Measurements from ENCODE around the gene IL2RG.

The IL2RG gene

DNA sequence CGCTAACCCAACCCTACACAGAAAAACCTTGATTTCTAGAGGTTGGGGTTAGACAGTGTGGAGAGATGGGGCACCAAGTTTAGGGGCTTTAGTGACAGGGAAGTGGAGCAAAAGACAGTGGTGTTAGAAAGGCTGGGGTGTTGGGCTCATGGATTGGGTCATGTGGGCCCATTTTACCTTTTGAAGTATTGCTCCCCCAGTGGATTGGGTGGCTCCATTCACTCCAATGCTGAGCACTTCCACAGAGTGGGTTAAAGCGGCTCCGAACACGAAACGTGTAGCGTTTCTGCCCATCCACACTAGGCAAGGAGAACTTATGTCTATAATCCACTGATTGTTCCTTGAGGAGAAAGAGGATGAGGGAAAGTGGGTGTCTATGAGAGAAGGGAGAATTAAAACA lies 2.3 kb downstream of the IL2RG start:
- no peak for DNase-seq (ENCODE audit: low read depth in 4 of 4, low spot score in 1 of 4)

DNA sequence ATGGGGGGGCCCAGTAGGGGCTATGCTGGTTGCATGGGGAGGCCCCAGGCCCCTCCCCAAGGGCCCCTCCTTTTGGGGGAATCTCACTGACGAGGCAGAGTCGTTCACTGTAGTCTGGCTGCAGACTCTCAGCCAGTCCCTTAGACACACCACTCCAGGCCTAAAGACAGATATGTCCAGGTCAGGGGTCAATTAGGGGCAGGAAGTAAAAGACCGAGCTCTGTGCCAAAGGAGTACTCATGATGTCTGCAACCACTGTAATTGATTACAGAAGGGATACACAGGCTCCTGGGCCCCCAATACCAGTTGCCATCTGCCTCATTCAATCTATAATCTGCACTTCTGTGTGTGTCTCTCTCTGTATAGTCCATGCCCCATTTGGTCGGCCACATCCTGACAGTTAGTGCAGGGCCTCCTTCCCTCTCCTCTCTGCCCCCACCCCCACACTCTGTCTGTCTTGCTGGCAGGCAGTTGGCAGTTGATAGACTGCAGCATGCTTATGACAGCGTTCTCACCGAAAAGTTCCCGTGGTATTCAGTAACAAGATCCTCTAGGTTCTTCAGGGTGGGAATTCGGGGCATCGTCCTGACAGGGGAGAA lies 3.5 kb downstream of the IL2RG start:
- no peak for DNase-seq (ENCODE audit: low read depth in 4 of 4, low spot score in 1 of 4)

DNA sequence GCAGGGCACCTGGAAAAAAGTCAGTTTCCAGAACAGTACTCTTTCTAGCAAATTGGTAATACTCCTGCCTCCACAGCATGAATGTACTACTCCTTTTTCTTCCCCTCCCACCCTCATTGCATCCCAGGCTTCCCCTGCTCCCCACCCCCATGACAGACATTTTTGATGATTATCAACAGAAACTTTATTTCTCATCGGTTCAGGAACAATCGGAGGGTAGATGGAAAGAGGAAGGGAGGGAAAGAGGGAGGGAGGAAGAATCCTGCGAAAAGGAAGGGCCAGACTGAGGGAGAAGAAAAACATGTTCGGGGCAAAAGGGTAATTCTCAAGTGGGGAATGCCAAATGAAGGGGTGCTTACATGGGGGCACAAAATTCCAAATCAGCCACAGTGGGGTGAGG lies 4.1 kb downstream of the IL2RG start:
- no peak for DNase-seq (ENCODE audit: low read depth in 4 of 4, low spot score in 1 of 4)

DNA sequence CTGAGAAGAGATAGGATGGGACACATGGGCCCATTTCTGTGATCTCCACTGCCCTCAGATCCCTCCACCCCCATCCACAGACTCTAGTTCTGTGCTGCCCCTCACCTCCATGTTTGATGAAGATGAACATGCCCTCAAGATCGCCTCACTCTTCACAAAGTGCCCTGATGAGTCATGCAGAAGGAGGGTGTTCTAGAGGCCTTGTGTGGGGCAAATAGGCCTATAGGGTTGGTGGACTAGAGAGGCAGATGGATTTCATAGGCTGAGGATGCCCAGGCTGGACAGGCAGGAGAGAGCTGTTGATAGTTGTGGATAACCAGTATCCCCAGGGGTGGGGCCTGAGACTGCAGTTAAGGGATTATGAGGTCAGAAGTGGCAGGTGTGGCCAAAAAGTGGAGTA lies 5.0 kb downstream of the IL2RG start, which contains the start of gene CXorf65:
CXorf65 (minus strand) TSS at position 314 of the 400 bp plus-strand sequence; CDS start at position 130, 184 bp downstream.
- no peak for DNase-seq (ENCODE audit: low read depth in 4 of 4, low spot score in 1 of 4)

DNA sequence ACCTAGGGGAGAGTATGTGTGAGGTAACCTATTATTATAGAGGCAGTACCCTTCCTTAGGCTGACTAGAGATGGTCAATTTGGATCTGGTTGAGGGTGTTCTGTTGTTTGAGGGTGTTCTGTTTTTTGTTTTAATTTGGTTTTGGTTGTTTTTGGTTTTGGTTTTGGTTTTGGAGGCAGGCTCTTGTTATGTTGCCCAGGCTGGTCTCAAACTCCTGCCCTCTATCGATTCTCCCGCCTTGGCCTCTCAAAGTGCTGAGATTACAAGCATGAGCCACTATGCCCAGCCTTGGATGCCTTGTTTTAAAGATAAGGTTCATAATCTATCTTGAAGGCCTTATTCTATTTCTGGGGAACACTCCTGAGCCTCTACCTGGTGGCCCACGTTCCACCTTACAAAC lies 5.7 kb downstream of the IL2RG start:
- DNase-seq (ENCODE audit: low read depth in 4 of 4, low spot score in 1 of 4), result no peak

DNA sequence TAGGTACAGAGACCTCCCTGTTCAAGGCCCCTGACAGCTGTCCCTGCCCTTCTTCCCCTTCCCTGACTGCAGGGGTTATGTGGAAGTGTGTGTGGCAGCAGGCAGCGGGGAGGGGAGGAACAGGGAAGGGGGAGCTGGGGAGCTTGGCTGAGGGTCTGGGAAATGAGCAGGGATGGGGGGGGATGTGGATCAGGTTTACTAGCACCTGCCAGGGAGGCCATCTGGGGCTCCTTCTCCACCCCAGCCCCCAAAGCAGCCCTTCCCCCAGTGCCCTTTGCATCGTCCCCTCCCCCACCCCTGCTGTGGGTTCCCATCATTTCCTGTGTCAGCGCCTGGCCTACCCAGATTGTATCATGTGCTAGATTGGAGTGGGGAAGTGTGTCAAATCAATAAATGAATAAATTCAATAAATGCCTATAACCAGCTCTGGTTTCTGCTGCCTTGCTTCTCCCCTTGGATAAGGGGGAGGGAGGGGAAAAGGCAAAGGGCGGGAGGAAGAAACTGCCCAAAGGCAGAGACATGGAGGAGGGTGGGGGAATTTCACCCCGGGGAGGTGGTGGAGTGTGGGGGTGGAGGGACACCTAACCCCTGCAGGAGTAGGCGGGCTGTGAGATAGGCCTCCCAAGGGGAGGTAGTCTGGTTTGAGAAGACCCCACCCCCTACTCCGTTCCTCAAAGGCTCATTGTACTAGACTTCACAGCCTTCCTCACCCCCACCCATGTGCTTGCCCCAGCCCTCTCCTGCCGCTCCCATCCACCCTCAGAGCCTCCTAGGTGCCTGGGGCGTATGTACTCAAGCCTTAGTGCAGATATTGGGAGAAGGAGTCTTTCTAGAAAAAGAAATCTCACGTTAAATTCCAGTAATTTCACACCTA lies 8.0 kb downstream of the IL2RG start:
- no peak for DNase-seq (ENCODE audit: low read depth in 4 of 4, low spot score in 1 of 4)

DNA sequence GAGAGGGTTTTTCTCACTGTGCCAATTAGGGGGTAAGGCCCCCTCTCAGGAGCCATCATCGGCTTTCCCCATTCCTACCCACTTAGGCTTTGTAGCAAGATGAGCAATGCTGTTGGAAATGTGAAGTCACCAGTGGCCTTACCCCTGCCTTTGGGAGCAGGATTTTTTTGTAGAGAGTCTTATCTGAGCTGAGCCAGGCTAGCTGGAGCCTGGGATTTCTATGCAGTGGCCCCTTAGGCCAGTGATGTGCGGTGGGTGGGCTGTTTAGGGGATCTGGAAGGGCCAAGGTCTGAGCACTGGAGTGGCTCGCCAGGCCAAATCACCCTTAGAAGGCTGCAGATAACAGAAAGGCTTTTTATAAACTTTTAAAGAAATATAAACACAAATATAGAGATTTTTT lies 9.1 kb downstream of the IL2RG start:
- DNase-seq (ENCODE audit: low read depth in 4 of 4, low spot score in 1 of 4), result no peak

DNA sequence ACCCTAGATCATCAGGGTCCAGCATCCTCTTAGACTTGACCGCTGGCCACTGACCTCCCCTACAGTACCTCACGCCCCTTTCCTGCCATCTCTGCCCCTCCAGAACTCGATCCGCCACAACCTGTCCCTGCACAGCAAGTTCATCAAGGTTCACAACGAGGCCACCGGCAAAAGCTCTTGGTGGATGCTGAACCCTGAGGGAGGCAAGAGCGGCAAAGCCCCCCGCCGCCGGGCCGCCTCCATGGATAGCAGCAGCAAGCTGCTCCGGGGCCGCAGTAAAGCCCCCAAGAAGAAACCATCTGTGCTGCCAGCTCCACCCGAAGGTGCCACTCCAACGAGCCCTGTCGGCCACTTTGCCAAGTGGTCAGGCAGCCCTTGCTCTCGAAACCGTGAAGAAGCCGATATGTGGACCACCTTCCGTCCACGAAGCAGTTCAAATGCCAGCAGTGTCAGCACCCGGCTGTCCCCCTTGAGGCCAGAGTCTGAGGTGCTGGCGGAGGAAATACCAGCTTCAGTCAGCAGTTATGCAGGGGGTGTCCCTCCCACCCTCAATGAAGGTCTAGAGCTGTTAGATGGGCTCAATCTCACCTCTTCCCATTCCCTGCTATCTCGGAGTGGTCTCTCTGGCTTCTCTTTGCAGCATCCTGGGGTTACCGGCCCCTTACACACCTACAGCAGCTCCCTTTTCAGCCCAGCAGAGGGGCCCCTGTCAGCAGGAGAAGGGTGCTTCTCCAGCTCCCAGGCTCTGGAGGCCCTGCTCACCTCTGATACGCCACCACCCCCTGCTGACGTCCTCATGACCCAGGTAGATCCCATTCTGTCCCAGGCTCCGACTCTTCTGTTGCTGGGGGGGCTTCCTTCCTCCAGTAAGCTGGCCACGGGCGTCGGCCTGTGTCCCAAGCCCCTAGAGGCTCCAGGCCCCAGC lies 10.5 kb downstream of the IL2RG start:
- no peak for DNase-seq (ENCODE audit: low read depth in 4 of 4, low spot score in 1 of 4)

DNA sequence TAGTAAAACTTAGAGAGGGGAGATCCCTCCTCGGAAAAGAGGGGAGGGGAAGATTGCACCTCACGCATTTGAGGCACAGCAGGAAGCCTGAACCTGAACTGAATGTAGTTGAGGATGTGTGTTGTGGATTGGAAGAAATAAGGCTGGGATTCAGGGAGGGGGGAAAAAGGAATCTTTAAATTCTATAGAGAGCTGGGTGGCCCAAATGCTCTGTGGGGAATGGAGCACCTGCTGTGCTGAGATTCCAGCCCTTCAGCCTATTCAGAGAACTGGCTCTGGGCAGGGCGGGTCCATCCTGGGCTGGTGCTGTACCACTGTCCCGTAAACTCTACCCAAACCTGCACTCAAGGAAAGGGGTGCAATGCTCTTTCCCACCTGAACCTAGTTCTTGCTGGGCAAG lies 11.6 kb downstream of the IL2RG start:
- DNase-seq (ENCODE audit: low read depth in 4 of 4, low spot score in 1 of 4), result no peak

DNA sequence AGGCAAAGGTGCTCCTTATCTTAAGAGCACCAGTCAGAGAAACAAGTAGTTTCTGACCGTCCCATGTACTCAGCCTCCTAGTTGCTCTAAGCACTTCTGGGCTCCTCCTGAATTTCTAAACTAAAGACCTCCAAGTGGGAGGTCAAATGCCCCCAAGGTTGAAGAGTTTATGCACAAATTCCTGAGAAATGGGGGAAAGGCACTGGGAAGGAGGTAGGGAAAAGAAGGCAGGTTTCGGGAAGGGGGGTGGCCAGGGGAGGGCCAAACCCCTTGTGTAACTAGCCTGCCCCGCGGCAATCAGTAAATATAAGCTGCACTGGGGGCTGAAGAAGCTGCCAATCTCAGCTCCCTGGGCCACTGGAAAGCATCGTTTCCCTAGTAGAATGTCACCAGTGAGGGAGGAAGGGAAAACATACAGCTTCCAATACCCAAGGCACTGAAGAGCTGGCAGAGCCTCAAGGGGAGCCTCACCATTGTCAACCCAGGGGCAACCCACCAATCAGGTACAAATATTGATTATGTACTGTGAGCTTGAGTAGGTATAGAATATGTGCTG lies 12.3 kb downstream of the IL2RG start:
- no peak for DNase-seq (ENCODE audit: low read depth in 4 of 4, low spot score in 1 of 4)

DNA sequence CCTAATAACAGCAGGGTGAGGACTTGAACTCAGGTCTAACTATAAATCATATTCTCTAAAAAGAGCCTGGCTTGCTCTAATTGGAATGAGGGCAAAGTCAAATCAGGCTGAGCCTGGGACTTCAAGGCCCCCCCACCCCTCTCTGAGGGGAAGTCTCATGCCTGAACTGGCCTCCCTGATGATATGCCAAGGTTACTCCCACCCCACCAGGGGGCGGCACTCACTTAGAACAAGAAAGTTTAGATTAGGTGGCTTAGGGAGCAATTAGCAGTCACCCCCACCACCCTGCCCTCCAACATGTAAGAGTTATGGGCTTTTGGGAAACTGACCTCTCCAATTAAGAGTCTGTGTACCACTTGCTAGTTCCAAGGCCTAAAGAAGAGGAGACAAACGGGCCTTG lies 13.1 kb downstream of the IL2RG start:
- DNase-seq (ENCODE audit: low read depth in 4 of 4, low spot score in 1 of 4), result peak; percentile 31 to 54 (median 46)

DNA sequence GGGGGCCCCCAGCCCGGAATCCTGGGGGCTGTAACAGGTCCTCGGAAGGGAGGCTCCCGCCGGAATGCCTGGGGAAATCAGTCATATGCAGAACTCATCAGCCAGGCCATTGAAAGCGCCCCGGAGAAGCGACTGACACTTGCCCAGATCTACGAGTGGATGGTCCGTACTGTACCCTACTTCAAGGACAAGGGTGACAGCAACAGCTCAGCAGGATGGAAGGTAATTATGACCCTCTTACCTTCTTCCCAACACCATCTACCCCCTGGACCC lies 14.7 kb downstream of the IL2RG start:
- no peak for DNase-seq (ENCODE audit: low read depth in 4 of 4, low spot score in 1 of 4)

DNA sequence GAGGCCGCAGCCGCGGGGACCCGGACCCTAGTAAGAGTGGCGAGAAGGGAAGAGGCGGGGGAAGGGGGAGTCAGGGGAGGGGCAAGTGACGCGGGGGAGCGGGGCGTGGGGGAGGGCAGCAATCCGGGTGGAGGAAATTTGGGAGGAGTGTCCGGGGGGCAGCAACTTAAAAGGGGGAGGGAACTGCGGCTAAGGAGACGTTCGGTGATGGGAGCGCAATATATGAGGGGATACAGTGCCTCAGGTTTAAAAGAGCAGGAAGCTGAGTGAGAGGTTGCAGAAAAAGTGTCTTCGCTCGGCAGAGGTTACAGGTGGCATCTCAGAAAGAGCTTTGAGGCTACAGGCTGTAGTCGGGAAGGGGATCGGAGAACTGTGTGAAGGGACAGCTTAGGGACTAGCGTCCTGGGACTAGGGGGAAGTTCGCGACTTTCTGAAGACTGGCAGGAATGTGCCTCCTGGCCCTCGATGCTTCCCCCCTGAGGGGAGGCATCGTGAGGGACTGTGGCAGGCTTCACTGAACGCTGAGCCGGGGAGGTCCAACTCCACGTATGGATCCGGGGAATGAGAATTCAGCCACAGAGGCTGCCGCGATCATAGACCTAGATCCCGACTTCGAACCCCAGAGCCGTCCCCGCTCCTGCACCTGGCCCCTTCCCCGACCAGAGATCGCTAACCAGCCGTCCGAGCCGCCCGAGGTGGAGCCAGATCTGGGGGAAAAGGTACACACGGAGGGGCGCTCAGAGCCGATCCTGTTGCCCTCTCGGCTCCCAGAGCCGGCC lies 15.2 kb downstream of the IL2RG start:
- DNase-seq (ENCODE audit: low read depth in 4 of 4, low spot score in 1 of 4), result peak in 1 of 4 experiments; percentile 48

DNA sequence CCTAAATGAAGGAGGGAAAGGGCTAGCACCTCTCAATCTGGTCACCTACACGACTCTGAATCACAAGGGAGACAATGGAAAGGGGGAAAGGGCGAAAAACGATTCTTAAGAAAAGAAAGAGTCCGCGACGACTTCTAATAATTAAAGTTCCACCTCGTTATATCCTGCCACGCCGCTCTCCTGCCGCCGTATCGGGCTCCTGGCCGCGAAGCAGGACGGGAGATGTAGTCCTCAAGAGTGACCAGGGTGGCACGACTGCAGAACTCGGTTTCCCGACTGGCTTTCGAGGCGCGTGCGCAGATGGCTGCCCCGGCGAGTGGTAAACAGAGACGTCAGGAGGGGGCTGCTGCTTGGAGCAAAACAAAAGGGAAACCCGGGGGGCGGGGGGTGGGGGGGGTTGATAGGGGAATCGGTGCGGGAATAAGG lies 15.8 kb downstream of the IL2RG start, which contains the start of gene FOXO4:
FOXO4 (plus strand) TSS at position 297 of the 426 bp plus-strand sequence. CDS start 678 bp downstream, outside the sequence.
- peak; percentile 60 to 81 (median 74) for DNase-seq (ENCODE audit: low read depth in 4 of 4, low spot score in 1 of 4)

DNA sequence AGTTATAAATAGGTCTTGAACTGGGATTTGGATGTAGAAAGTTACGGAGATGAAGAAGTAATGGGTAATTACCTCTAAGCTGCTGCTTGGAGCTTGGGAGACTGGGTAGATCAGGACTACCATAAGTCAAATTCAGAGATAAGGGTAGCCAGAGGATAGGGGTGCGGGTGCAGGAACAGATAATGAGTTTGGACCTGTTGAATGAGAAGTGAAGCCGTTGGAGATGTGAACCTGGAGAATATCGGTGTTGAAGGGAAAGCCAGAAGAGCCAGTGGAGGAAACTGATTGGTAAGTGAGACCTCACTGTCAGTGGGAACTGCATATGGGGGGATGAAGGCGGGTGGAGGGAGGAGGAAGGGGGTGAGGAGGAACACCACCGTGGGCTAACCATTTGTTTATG lies 16.3 kb downstream of the IL2RG start:
- DNase-seq (ENCODE audit: low read depth in 4 of 4, low spot score in 1 of 4), result no peak

DNA sequence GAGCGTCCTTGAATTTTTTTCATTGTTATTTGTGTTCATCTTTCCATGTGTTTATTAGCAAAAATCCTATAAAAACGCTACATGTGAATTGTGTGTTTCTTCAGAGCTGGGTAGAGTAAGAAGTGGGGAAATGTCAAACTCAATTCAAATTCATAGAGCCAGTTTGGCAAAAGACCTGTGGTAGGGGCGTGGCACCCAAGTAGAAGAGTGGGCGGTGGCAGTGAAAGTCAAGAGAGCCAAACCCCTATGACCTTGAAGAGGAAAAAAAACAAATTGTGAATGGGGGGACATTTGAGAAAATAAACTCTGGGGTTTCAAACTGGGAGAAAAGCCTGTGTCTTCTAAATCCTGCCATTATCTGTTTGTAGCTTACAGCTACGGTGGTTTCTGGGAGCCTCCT lies 20.1 kb downstream of the IL2RG start:
- DNase-seq (ENCODE audit: low read depth in 4 of 4, low spot score in 1 of 4), result no peak

DNA sequence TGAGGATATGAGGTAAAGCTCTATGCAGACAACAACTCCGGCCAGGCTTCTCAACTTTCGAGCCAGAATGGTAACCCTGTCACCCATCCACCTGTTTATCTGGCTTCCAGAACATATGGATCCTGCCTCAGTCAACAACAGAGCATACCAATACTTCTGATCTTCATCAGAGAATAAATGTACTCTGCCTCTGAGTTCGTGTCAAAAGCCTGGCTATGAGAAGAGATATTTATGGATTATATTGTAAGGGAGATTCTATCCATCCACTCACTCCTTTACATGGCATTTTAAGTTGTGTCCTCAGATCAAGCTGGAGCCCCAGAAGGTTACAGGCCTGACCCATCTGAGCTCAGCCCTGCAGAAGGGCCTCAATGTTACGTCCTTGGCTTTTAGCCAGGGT lies 25.5 kb downstream of the IL2RG start:
- DNase-seq (ENCODE audit: low read depth in 4 of 4, low spot score in 1 of 4), result no peak

DNA sequence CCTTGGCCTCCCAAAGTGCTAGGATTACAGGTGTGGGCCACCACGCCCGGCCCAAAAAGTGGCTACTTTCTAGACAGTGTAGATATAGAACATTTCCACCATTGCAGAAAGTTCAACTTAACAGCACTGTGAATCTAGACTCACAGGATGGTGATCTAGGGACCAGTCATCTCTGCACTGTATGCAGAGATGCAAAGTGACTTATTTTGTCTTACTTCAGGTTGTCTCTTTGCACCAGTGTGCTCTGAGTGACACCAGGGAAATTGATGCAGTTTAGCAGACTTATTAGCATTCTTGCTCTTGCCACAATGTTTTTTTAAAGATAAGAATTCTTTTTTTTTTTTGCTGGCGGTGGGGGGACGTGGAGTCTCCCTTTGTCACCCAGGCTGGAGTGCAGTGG lies 28.6 kb downstream of the IL2RG start:
- DNase-seq (ENCODE audit: low read depth in 4 of 4, low spot score in 1 of 4), result no peak

DNA sequence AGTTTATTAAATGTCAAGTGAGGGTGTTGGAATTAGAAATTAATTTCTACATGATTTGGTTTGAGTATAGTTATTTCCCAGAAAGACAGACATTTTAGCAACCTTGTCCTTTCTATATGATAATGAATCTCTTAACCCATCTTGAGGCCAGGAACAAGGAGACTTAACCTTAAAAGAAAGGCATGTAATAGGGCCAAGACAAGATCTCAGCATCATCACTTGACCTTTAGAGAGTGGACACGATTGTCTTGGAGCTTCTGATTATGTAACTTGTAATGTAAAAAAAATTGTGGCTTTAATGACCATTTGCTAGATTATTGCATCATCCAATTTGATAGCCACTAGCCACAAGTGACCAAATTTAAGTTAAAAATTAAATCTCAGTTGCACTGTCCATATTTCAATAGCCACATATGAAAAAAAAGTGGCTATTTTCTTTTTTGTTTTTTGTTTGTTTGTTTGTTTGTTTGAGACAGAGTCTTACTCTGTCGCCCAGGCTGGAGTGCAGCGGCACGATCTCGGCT lies 29.2 kb downstream of the IL2RG start:
- no peak for DNase-seq (ENCODE audit: low read depth in 4 of 4, low spot score in 1 of 4)
